ELR (cell line): ENCODE data around the gene PCDHA10.
A peak's percentile ranks its signal among the peaks of the same experiment; 100 is the strongest.
"Not testable (repeated sequence)": the region's sequence is repeated elsewhere in the genome, so short reads cannot be mapped to it uniquely, and the experiment has no call there.

Experiments used
- DNase-seq: peaks from one replicate; pipeline ENCODE4 v3.0.0-alpha.2; 2015; ENCODE audit warnings: low read depth

The PCDHA10 gene, protein sequence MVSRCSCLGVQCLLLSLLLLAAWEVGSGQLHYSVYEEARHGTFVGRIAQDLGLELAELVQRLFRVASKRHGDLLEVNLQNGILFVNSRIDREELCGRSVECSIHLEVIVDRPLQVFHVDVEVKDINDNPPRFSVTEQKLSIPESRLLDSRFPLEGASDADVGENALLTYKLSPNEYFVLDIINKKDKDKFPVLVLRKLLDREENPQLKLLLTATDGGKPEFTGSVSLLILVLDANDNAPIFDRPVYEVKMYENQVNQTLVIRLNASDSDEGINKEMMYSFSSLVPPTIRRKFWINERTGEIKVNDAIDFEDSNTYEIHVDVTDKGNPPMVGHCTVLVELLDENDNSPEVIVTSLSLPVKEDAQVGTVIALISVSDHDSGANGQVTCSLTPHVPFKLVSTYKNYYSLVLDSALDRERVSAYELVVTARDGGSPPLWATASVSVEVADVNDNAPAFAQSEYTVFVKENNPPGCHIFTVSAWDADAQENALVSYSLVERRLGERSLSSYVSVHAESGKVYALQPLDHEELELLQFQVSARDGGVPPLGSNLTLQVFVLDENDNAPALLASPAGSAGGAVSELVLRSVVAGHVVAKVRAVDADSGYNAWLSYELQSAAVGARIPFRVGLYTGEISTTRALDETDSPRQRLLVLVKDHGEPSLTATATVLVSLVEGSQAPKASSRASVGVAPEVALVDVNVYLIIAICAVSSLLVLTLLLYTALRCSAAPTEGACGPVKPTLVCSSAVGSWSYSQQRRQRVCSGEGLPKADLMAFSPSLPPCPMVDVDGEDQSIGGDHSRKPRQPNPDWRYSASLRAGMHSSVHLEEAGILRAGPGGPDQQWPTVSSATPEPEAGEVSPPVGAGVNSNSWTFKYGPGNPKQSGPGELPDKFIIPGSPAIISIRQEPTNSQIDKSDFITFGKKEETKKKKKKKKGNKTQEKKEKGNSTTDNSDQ

DNA sequence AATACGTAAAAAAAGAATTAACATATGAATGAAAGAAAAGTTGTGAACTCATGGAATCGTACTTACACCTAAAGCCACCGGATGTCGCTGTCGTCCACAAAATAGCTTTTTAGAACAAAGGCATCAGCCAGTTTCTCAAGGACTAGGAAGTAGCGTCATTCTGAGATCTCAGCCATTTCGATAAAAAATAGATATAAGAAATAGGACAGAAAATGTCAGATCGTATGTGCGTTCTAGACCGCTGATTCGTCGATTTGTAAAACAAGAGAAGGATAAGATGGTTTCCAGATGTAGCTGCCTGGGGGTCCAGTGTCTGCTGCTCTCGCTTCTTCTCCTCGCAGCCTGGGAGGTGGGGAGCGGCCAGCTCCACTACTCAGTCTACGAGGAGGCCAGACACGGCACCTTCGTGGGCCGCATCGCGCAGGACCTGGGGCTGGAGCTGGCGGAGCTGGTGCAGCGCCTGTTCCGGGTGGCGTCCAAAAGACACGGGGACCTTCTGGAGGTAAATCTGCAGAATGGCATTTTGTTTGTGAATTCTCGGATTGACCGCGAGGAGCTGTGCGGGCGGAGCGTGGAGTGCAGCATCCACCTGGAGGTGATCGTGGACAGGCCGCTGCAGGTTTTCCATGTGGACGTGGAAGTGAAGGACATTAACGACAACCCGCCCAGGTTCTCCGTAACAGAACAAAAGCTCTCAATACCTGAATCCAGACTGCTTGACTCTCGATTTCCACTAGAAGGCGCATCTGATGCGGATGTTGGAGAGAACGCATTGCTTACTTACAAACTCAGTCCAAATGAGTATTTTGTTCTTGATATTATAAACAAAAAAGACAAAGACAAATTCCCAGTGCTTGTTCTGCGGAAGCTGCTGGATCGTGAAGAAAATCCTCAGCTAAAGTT lies at the start of gene PCDHA10:
TSS of gene PCDHA10 (plus strand) at position 126 of the 903 bp plus-strand sequence. CDS start at position 278, 152 bp downstream.
- no peak for DNase-seq

DNA sequence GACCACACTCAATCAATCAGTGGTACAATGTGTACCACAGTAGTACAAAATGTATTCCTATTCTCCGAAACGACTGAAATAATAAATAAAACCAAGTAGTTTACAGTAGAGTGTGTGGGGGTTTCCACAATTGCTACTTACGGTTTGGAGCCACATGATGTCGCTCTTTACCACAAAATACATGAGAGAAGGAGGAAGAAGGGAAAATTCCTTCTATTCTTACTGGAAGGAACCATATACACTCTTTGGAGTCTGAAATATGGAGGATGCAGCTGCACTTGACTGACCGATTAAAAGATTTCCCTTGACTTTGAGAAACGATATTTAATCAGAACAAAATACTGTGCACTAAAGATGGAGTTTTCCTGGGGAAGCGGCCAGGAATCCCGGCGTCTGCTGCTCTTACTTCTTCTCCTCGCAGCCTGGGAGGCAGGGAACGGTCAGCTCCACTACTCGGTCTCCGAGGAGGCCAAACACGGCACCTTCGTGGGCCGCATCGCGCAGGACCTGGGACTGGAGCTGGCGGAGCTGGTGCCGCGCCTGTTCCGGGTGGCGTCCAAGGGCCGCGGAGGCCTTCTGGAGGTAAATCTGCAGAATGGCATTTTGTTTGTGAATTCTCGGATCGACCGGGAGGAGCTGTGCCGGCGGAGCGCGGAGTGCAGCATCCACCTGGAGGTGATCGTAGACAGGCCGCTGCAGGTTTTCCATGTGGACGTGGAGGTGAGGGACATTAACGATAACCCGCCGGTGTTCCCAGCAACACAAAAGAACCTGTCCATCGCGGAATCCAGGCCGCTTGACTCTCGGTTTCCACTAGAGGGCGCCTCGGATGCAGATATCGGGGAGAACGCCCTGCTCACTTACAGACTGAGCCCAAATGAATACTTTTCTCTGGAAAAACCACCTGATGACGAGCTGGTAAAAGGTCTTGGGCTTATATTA lies 48.6 kb upstream of the PCDHA10 start, which contains the start of gene PCDHA4:
TSS of gene PCDHA4 (plus strand) at position 235 of the 942 bp plus-strand sequence.
- peak; percentile 14 for DNase-seq

DNA sequence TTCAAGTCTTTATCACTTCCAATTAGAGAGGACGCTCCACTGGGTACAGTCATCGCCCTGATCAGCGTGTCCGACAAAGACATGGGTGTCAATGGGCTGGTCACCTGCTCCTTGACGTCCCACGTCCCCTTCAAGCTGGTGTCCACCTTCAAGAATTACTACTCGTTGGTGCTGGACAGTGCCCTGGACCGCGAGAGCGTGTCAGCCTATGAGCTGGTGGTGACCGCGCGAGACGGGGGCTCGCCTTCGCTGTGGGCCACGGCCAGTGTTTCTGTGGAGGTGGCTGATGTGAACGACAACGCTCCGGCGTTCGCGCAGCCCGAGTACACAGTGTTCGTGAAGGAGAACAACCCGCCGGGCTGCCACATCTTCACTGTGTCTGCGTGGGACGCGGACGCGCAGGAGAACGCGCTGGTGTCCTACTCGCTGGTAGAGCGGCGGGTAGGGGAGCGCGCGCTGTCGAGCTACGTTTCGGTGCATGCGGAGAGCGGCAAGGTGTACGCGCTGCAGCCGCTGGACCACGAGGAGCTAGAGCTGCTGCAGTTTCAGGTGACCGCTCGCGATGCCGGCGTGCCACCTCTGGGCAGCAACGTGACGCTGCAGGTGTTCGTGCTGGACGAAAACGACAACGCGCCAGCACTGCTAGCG lies 47.3 kb upstream of the PCDHA10 start:
- DNase-seq: not testable (repeated sequence)

DNA sequence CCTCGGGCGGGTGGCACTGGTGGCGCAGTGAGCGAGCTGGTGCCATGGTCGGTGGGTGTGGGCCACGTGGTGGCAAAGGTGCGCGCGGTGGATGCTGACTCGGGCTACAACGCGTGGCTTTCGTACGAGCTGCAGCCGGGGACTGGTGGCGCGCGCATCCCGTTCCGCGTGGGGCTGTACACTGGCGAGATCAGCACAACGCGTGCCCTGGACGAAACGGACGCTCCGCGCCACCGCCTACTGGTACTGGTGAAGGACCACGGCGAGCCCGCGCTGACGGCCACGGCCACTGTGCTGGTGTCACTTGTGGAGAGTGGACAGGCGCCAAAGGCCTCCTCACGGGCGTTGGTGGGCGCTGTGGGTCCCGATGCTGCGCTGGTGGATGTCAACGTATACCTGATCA lies 46.8 kb upstream of the PCDHA10 start:
- no peak for DNase-seq

DNA sequence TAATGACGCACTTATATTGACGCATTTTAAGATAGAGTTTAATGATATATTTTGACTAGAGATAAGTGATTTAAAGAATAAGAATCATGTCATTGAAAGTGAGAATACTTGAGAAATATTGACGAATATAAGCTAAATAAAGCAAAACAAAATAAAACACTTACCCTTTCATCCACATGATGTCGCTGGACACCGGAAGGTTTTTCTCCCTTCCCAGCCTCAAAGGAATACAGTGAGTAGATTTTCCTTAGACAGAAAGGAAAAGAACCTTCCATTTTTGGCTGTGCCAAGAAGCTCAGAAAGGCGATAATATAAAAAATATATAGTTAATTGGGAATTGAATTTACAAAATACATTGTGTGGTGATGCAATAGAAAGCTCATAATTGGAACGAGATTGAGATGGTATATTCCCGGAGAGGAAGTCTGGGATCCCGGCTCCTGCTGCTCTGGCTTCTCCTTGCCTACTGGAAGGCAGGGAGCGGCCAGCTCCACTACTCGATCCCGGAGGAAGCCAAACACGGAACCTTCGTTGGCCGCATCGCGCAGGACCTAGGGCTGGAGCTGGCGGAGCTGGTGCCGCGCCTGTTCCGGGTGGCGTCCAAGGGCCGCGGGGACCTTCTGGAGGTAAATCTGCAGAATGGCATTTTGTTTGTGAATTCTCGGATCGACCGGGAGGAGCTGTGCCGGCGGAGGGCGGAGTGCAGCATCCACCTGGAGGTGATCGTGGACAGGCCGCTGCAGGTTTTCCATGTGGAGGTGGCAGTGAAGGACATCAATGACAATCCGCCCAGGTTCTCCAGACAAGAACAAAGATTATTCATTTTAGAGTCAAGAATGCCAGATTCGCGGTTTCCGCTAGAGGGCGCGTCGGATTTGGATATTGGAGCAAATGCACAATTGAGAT lies 34.1 kb upstream of the PCDHA10 start, which contains the start of gene PCDHA5:
TSS of gene PCDHA5 (plus strand) at position 239 of the 906 bp plus-strand sequence.
- peak; percentile 48 for DNase-seq

DNA sequence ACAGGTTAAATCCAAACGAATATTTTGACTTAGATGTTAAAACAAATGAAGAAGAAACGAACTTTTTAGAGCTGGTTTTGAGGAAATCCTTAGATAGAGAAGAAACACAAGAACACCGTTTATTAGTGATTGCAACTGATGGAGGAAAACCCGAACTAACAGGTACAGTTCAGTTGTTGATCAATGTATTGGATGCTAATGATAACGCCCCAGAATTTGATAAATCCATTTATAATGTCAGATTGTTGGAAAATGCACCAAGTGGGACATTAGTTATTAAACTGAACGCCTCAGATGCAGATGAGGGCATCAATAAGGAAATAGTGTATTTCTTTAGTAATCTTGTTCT lies 33.4 kb upstream of the PCDHA10 start:
- no peak for DNase-seq

DNA sequence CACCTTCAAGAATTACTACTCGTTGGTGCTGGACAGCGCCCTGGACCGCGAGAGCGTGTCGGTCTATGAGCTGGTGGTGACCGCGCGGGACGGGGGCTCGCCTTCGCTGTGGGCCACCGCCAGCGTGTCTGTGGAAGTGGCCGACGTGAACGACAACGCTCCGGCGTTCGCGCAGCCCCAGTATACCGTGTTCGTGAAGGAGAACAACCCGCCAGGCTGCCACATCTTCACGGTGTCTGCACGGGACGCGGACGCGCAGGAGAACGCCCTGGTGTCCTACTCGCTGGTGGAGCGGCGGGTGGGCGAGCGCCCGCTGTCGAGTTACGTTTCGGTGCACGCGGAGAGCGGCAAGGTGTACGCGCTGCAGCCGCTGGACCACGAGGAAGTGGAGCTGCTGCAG lies 32.7 kb upstream of the PCDHA10 start:
- not testable (repeated sequence) for DNase-seq

DNA sequence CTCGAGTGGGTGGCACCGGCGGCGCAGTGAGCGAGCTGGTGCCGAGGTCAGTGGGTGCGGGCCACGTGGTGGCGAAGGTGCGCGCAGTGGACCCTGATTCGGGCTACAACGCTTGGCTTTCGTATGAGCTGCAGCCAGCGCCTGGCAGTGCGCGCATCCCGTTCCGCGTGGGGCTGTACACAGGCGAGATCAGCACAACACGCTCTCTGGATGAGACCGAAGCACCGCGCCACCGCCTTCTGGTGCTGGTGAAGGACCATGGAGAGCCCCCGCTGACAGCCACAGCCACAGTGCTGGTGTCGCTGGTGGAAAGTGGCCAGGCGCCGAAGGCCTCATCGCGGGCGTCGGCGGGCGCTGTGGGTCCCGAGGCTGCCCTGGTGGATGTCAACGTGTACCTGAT lies 32.2 kb upstream of the PCDHA10 start:
- DNase-seq: no peak

DNA sequence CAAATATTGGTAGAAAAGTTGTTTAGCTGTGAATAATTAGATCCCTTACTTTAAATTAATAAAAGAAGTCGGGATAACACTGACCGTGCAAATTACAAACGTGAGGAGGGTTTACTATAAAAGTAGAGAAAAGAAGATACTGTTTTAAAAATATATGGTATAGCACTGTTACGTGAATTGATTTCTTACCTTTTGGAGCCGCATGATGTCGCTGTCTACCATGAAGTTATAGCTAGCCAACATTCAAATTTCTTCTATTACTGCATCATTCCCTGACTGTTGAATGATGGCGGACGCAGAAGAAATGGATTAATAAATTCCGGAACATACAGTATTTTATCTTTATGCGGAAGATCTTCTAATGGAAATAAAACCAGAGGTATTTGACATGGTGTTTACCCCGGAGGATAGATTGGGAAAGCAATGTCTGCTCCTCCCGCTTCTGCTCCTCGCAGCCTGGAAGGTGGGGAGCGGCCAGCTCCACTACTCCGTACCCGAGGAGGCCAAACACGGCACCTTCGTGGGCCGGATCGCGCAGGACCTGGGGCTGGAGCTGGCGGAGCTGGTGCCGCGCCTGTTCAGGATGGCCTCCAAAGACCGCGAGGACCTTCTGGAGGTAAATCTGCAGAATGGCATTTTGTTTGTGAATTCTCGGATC lies 27.9 kb upstream of the PCDHA10 start, which contains the start of gene PCDHA6:
TSS of gene PCDHA6 (plus strand) at position 257 of the 658 bp plus-strand sequence. CDS start at position 389, 132 bp downstream.
- peak; percentile 2 for DNase-seq

DNA sequence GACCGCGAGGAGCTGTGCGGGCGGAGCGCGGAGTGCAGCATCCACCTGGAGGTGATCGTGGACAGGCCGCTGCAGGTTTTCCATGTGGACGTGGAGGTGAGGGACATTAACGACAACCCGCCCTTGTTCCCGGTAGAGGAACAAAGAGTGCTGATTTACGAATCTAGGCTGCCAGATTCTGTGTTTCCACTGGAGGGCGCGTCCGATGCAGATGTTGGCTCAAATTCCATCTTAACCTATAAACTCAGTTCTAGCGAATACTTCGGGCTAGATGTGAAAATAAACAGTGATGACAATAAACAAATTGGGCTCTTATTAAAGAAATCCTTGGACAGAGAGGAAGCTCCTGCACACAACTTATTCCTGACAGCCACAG lies 27.3 kb upstream of the PCDHA10 start:
- no peak for DNase-seq

DNA sequence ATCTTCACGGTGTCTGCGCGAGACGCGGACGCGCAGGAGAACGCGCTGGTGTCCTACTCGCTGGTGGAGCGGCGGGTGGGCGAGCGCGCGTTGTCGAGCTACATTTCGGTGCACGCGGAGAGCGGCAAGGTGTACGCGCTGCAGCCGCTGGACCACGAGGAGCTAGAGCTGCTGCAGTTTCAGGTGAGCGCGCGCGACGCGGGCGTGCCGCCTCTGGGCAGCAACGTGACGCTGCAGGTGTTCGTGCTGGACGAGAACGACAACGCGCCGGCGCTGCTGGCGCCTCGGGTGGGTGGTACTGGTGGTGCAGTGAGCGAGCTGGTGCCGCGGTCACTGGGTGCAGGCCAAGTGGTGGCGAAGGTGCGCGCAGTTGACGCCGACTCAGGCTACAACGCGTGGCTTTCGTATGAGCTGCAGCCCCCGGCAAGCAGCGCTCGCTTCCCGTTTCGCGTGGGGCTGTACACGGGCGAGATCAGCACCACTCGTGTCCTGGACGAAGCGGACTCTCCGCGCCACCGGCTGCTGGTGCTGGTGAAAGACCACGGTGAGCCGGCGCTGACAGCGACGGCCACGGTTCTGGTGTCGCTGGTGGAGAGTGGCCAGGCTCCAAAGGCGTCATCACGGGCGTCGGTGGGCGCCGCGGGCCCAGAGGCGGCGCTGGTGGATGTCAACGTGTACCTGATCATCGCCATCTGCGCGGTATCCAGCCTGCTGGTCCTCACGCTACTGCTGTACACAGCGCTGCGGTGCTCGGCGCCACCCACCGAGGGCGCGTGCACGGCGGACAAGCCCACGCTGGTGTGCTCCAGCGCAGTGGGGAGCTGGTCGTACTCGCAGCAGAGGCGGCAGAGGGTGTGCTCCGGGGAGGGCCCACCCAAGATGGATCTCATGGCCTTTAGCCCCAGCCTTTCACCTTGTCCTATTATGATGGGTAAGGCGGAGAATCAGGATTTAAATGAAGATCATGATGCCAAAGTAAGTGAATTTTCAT lies 25.9 kb upstream of the PCDHA10 start:
- not testable (repeated sequence) for DNase-seq

DNA sequence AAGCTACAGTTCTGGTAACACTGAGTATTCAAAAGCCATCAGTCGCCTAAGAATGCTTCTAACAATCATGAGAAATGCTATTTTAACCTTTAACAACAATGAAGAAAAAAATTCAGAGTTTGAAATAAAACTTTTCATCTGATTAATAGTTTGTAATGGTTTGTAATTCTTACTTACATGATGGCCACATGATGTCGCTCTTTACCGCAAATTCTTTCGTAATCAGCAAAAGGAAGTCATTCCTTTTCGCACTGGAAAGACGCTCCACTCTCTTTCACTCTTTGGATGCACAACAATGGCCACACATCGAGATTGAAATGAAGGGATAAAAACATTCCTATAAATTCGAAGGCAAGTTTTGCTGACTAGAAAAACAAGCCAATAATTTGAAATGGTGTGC lies 21.7 kb upstream of the PCDHA10 start, which contains the start of gene PCDHA7:
TSS of gene PCDHA7 (plus strand) at position 277 of the 400 bp plus-strand sequence. CDS start at position 392, 115 bp downstream.
- peak; percentile 16 for DNase-seq

DNA sequence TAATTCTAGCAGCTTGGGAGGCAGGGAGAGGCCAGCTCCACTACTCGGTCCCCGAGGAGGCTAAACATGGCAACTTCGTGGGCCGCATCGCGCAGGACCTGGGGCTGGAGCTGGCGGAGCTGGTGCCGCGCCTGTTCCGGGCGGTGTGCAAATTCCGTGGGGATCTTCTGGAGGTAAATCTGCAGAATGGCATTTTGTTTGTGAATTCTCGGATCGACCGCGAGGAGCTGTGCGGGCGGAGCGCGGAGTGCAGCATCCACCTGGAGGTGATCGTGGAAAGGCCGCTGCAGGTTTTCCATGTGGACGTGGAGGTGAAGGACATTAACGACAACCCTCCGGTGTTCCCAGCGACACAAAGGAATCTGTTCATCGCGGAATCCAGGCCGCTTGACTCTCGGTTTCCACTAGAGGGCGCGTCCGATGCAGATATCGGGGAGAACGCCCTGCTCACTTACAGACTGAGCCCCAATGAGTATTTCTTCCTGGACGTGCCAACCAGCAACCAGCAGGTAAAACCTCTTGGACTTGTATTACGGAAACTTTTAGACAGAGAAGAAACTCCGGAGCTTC lies 21.2 kb upstream of the PCDHA10 start:
- DNase-seq: not testable (repeated sequence)

DNA sequence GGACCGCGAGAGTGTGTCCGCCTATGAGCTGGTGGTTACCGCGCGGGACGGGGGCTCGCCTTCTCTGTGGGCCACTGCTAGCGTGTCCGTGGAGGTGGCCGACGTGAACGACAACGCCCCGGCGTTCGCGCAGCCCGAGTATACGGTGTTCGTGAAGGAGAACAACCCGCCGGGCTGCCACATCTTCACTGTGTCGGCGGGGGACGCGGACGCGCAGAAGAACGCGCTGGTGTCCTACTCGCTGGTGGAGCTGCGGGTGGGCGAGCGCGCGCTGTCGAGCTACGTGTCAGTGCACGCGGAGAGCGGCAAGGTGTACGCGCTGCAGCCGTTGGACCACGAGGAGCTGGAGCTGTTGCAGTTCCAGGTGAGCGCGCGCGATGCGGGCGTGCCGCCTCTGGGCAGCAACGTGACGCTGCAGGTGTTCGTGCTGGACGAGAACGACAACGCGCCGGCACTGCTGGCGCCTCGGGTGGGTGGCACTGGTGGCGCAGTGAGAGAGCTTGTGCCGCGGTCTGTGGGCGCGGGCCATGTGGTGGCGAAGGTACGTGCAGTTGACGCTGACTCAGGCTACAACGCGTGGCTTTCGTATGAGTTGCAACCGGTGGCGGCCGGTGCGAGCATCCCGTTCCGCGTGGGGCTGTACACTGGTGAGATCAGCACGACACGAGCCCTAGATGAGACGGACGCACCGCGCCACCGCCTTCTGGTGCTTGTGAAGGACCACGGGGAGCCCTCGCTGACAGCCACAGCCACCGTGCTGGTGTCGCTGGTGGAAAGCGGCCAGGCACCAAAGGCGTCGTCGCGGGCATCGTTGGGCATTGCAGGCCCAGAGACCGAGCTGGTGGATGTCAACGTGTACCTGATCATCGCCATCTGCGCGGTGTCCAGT lies 19.8 kb upstream of the PCDHA10 start:
- DNase-seq: no peak
